ENCODE results near the gene NEGR1.

DNA sequence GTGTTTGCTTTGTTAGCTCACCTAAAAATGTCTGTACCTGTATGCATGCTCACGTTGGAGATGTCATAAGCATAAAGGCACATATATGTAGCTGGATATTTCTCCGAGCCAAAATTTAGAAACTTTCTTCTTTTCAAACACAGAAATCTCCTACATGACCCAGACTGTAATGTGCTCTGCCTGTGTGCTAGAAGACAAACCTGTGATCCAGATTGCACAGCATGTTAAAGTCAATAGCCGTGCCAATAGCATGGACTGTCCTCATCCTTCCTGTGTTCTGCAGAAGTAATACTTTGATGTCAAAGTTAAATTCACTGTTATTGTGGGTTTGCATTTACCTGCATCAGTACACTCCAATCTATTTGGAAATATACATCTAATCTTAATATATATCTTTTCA, 855.3 kb downstream of the NEGR1 start:
- TF ChIP-seq, protein P1, sequence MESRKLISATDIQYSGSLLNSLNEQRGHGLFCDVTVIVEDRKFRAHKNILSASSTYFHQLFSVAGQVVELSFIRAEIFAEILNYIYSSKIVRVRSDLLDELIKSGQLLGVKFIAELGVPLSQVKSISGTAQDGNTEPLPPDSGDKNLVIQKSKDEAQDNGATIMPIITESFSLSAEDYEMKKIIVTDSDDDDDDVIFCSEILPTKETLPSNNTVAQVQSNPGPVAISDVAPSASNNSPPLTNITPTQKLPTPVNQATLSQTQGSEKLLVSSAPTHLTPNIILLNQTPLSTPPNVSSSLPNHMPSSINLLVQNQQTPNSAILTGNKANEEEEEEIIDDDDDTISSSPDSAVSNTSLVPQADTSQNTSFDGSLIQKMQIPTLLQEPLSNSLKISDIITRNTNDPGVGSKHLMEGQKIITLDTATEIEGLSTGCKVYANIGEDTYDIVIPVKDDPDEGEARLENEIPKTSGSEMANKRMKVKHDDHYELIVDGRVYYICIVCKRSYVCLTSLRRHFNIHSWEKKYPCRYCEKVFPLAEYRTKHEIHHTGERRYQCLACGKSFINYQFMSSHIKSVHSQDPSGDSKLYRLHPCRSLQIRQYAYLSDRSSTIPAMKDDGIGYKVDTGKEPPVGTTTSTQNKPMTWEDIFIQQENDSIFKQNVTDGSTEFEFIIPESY (IDR thresholded peaks at IDR 0.05), result no peak
- no peak for TF ChIP-seq RAD21 (IDR thresholded peaks at IDR 0.05)
- TF ChIP-seq, protein P2, sequence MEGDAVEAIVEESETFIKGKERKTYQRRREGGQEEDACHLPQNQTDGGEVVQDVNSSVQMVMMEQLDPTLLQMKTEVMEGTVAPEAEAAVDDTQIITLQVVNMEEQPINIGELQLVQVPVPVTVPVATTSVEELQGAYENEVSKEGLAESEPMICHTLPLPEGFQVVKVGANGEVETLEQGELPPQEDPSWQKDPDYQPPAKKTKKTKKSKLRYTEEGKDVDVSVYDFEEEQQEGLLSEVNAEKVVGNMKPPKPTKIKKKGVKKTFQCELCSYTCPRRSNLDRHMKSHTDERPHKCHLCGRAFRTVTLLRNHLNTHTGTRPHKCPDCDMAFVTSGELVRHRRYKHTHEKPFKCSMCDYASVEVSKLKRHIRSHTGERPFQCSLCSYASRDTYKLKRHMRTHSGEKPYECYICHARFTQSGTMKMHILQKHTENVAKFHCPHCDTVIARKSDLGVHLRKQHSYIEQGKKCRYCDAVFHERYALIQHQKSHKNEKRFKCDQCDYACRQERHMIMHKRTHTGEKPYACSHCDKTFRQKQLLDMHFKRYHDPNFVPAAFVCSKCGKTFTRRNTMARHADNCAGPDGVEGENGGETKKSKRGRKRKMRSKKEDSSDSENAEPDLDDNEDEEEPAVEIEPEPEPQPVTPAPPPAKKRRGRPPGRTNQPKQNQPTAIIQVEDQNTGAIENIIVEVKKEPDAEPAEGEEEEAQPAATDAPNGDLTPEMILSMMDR (IDR thresholded peaks at IDR 0.05; ENCODE audit: low read depth, low read length, missing input control), result no peak
- TF ChIP-seq, protein P3, sequence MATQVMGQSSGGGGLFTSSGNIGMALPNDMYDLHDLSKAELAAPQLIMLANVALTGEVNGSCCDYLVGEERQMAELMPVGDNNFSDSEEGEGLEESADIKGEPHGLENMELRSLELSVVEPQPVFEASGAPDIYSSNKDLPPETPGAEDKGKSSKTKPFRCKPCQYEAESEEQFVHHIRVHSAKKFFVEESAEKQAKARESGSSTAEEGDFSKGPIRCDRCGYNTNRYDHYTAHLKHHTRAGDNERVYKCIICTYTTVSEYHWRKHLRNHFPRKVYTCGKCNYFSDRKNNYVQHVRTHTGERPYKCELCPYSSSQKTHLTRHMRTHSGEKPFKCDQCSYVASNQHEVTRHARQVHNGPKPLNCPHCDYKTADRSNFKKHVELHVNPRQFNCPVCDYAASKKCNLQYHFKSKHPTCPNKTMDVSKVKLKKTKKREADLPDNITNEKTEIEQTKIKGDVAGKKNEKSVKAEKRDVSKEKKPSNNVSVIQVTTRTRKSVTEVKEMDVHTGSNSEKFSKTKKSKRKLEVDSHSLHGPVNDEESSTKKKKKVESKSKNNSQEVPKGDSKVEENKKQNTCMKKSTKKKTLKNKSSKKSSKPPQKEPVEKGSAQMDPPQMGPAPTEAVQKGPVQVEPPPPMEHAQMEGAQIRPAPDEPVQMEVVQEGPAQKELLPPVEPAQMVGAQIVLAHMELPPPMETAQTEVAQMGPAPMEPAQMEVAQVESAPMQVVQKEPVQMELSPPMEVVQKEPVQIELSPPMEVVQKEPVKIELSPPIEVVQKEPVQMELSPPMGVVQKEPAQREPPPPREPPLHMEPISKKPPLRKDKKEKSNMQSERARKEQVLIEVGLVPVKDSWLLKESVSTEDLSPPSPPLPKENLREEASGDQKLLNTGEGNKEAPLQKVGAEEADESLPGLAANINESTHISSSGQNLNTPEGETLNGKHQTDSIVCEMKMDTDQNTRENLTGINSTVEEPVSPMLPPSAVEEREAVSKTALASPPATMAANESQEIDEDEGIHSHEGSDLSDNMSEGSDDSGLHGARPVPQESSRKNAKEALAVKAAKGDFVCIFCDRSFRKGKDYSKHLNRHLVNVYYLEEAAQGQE (IDR thresholded peaks at IDR 0.05), result no peak
- no peak for TF ChIP-seq TAF1 (conservative IDR thresholded peaks at IDR 0.05)
- TF ChIP-seq SP1 (IDR thresholded peaks at IDR 0.05), result no peak
- TF ChIP-seq HNF4A (conservative IDR thresholded peaks at IDR 0.05), result no peak
- no peak for TF ChIP-seq YY1 (IDR thresholded peaks at IDR 0.05)
- no peak for TF ChIP-seq JUND (IDR thresholded peaks at IDR 0.05)
- TF ChIP-seq, protein P4, sequence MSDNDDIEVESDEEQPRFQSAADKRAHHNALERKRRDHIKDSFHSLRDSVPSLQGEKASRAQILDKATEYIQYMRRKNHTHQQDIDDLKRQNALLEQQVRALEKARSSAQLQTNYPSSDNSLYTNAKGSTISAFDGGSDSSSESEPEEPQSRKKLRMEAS (IDR thresholded peaks at IDR 0.05), result no peak
- TF ChIP-seq GABPA (IDR thresholded peaks at IDR 0.05 in 1 of 2, conservative IDR thresholded peaks at IDR 0.05 in 1 of 2), result no peak
